Measurements from ENCODE around the gene KIF23. TPM values are rescaled to one million over a fixed set of nuclear protein-coding genes. Genes with fewer than 3 reads are reported as not detected.
"Not testable (repeated sequence)": the region's sequence is repeated elsewhere in the genome, so short reads cannot be mapped to it uniquely, and the experiment has no call there.

Gene KIF23
- total RNA-seq, 1 donor from 2014 or later: 5.4 TPM

GRCh38 chr15:69434679-69435078 is 20.5 kb downstream of the KIF23 start:
- DNase-seq (ENCODE audit: low read depth in 2 of 2): no peak

GRCh38 chr15:69435985-69436384 is 21.8 kb downstream of the KIF23 start:
- no peak for DNase-seq (ENCODE audit: low read depth in 2 of 2)

- DNase-seq (ENCODE audit: low read depth in 2 of 2): no peak
Observed at GRCh38 chr15:69436951-69437350, 22.8 kb downstream of the KIF23 start.

- DNase-seq (ENCODE audit: low read depth in 2 of 2): no peak
Observed at GRCh38 chr15:69439623-69440022, 25.5 kb downstream of the KIF23 start.

GRCh38 chr15:69443032-69443611 is 29.0 kb downstream of the KIF23 start:
- peak in 1 of 2 donors; percentile 35 for DNase-seq (ENCODE audit: low read depth in 2 of 2)

- no peak for DNase-seq (ENCODE audit: low read depth in 2 of 2)
Observed at GRCh38 chr15:69444686-69445085, 30.5 kb downstream of the KIF23 start.

- no peak for DNase-seq (ENCODE audit: low read depth in 2 of 2)
Observed at GRCh38 chr15:69446953-69447352, 32.8 kb downstream of the KIF23 start.

- not testable (repeated sequence) for DNase-seq (ENCODE audit: low read depth in 2 of 2)
Observed at GRCh38 chr15:69450221-69450620, 36.1 kb downstream of the KIF23 start.

- DNase-seq (ENCODE audit: low read depth in 2 of 2): no peak
Observed at GRCh38 chr15:69450968-69451695, 37.0 kb downstream of the KIF23 start.

- no peak for DNase-seq (ENCODE audit: low read depth in 2 of 2)
Observed at GRCh38 chr15:69451951-69452691, 38.0 kb downstream of the KIF23 start.

- peak; percentile 96 for DNase-seq (ENCODE audit: low read depth in 2 of 2)
Observed at GRCh38 chr15:69452692-69453521, 38.8 kb downstream of the KIF23 start, which contains the start of gene RPLP1. Gene RPLP1 (plus strand): TSS chr15:69452818. CDS start chr15:69452949, 131 bp downstream.

- DNase-seq (ENCODE audit: low read depth in 2 of 2): peak in 1 of 2 donors; percentile 50
Observed at GRCh38 chr15:69454953-69455352, 40.8 kb downstream of the KIF23 start.

- no peak for DNase-seq (ENCODE audit: low read depth in 2 of 2)
Observed at GRCh38 chr15:69456208-69457166, 42.3 kb downstream of the KIF23 start.

GRCh38 chr15:69457304-69458280 is 43.4 kb downstream of the KIF23 start:
- DNase-seq (ENCODE audit: low read depth in 2 of 2): no peak

- DNase-seq (ENCODE audit: low read depth in 2 of 2): no peak
Observed at GRCh38 chr15:69459066-69459465, 44.9 kb downstream of the KIF23 start.

GRCh38 chr15:69460481-69460880 is 46.3 kb downstream of the KIF23 start:
- DNase-seq (ENCODE audit: low read depth in 2 of 2): no peak

- DNase-seq (ENCODE audit: low read depth in 2 of 2): no peak
Observed at GRCh38 chr15:69462030-69462492, 47.9 kb downstream of the KIF23 start.

GRCh38 chr15:69462493-69463181 is 48.5 kb downstream of the KIF23 start:
- peak; percentile 95 to 99 for DNase-seq (ENCODE audit: low read depth in 2 of 2)
